GM06990 (cell line): ENCODE measurements around the gene C12orf76.

Experiments used
- DNase-seq: peaks from one replicate; pipeline ENCODE4 v3.0.0-alpha.2; 2011; ENCODE audit not compliant: insufficient read length; ENCODE audit errors: extremely low read depth
- H3K27me3 ChIP-seq: replicated peaks from 2 replicates; pipeline ENCODE4 v1.6.0; 2011; ENCODE audit warnings: low read length; ENCODE audit not compliant: control insufficient read depth, insufficient read depth
- H3K36me3 ChIP-seq: 2 replicates; pipeline ENCODE4 v1.5.1; 2011; ENCODE audit warnings: low read length; ENCODE audit not compliant: control insufficient read depth, insufficient read depth
- H3K4me3 ChIP-seq: replicated peaks from 2 replicates; pipeline ENCODE4 v1.5.1; 2011; ENCODE audit warnings: low read depth, mild to moderate bottlenecking, control low read depth, low read length
- TF ChIP-seq, protein P1 (sequence below): IDR thresholded peaks from 2 replicates; pipeline ENCODE4 v1.5.1; 2011; ENCODE audit warnings: low read length, control low read depth, mild to moderate bottlenecking, inconsistent platforms; ENCODE audit not compliant: insufficient read depth, poor library complexity, severe bottlenecking

C12orf76 gene

GRCh38 chr12:109995686-109996482 lies 52.4 kb downstream of the C12orf76 start, which contains the start of gene GIT2:
GIT2 (minus strand) TSS chr12:109996368; CDS start chr12:109996224, 144 bp downstream.
- Histone ChIP-seq H3K27me3 (no peaks in the 10 kb centered on the region), H3K36me3 (peaks cover 1% of the 10 kb centered on the region; the same call in 1 of the 2 replicates), H3K4me3 (peak within 1 kb of the TSS; percentile 92)
- peak; percentile 95 for DNase-seq
- TF ChIP-seq, protein P1, sequence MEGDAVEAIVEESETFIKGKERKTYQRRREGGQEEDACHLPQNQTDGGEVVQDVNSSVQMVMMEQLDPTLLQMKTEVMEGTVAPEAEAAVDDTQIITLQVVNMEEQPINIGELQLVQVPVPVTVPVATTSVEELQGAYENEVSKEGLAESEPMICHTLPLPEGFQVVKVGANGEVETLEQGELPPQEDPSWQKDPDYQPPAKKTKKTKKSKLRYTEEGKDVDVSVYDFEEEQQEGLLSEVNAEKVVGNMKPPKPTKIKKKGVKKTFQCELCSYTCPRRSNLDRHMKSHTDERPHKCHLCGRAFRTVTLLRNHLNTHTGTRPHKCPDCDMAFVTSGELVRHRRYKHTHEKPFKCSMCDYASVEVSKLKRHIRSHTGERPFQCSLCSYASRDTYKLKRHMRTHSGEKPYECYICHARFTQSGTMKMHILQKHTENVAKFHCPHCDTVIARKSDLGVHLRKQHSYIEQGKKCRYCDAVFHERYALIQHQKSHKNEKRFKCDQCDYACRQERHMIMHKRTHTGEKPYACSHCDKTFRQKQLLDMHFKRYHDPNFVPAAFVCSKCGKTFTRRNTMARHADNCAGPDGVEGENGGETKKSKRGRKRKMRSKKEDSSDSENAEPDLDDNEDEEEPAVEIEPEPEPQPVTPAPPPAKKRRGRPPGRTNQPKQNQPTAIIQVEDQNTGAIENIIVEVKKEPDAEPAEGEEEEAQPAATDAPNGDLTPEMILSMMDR: peak; percentile 7

DNA sequence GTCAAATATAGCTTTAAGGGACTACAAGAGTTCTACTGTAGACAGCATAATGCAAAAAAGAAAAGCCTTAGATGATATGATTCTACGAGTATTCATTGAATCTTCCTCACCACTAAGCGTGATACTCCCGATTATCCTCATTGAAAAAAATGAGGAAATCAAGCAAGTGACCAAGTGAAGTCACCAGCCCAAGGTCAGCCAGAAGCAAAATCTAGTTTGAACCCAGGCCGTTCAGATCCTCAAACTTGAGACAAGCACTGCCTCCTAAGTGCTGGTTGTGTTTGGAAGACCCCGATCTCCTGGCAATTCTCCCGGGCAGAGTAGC lies 53.0 kb downstream of the C12orf76 start:
- DNase-seq: no peak
- Histone ChIP-seq H3K36me3 (peaks cover 1% of the 10 kb centered on the region; the same call in 1 of the 2 replicates), H3K4me3 (peak overlapping the region; percentile 92), H3K27me3 (no peaks in the 10 kb centered on the region)
- TF ChIP-seq, protein P1: no peak

DNA sequence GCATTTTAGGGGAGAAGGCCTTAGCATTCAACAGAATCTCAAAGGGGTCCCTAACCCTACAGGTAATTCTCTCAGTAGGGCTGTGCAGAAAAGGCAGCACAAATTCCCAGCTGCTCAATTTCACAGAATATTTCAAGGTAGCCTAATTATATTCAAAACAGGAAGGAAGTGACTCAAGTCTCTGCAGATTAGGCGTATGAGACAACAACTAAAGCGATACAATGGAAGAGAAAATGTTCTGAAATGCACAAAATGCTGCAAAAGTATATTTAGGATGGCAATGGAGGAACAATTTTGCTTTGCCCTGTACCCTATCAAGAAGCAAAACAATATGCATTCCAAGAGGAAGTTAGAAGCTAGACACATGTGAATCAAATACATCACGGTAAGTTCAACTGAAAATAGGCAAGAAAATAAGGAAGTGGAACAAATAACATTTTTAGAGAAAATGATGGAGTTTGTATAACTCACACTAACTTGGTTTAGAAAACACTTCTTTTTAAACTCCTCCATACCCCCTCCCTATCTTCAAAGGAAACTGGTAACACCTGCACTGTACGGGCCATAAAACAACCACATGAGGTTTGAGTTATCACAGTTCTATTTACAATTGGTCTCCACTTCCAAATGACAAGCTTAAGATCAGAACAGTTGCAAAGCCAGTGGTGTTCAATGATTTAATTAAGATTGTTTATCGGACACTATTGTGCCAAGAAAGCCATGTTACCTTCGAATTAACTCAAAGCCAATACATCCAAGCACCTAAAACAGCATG lies 53.7 kb downstream of the C12orf76 start:
- no peak for DNase-seq
- Histone ChIP-seq H3K4me3 (peak overlapping the region; percentile 92), H3K36me3 (peaks cover 1% of the 10 kb centered on the region; the same call in 1 of the 2 replicates), H3K27me3 (no peaks in the 10 kb centered on the region)
- TF ChIP-seq, protein P1: no peak

- Histone ChIP-seq H3K4me3 (no peak overlapping the region), H3K36me3 (peaks cover 3% of the 10 kb centered on the region), H3K27me3 (no peaks in the 10 kb centered on the region)
- DNase-seq: no peak
- TF ChIP-seq, protein P1: no peak
These were observed 55.2 kb downstream of the C12orf76 start for GRCh38 chr12:109993091-109993490.

DNA sequence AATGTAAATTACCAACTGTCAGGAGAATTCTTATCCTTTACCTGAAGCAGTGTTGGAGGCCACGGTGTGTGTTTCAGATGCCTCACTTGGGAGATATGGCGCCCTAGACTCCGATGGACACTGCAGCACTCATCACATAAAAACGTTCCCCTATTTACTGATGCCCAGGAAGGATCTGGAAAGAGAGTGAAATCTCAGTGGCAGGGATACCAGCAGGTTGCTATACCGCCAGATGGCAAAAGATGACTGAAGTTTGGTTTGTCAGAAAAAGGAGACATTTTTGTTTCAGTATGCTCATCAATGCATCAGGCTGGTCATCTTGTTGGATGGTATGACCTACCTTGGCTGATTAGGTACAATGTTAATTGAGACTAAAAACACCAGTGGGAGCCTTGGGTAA lies 56.7 kb downstream of the C12orf76 start:
- TF ChIP-seq, protein P1: no peak

More for the DNA sequence above, 56.7 kb downstream of the C12orf76 start:
- Histone ChIP-seq H3K4me3 (no peak overlapping the region), H3K36me3 (peaks cover 3% of the 10 kb centered on the region), H3K27me3 (no peaks in the 10 kb centered on the region)
- DNase-seq: no peak
